Suprapubic skin (tissue), 4 donors: Measurements from ENCODE around the gene COQ7. TPM values are rescaled to one million over a fixed set of nuclear protein-coding genes. Genes with fewer than 3 reads are reported as not detected.

Experiments used
- DNase-seq, 2 donors: peaks; one replicate each; pipeline ENCODE4 v3.0.0-alpha.2; 2019; ENCODE audit warnings: low spot score in 2 of 2
- H3K27ac ChIP-seq: fragments of 200-600 bp; sonication (generic); one replicate; pipeline ENCODE4 v1.5.1; 2019
- H3K27me3 ChIP-seq: fragments of 200-600 bp; sonication (generic); one replicate; pipeline ENCODE4 v1.5.1; 2019
- H3K36me3 ChIP-seq: fragments of 200-600 bp; sonication (generic); one replicate; pipeline ENCODE4 v1.5.1; 2019
- H3K4me1 ChIP-seq: fragments of 200-600 bp; sonication (generic); one replicate; pipeline ENCODE4 v1.5.1; 2019
- H3K4me3 ChIP-seq: fragments of 200-600 bp; sonication (generic); one replicate; pipeline ENCODE4 v1.5.1; 2019; ENCODE audit warnings: mild to moderate bottlenecking
- H3K9me3 ChIP-seq: fragments of 200-600 bp; sonication (generic); one replicate; pipeline ENCODE4 v1.5.1; 2019
- EP300 ChIP-seq: sonication (generic); formaldehyde crosslinking; IDR thresholded peaks from one replicate; pipeline ENCODE4 v1.6.1; 2017; ENCODE audit warnings: antibody characterized with exemption
- POLR2A ChIP-seq, 2 donors: fragments of 450-650 bp; IDR thresholded peaks; one replicate each; pipeline ENCODE4 v1.6.1; 2017; ENCODE audit warnings: antibody characterized with exemption in 2 of 2, mild to moderate bottlenecking in 2 of 2, moderate library complexity in 2 of 2
- POLR2AphosphoS5 ChIP-seq, 3 donors: sonication (generic); formaldehyde crosslinking; IDR thresholded peaks; one replicate each; pipeline ENCODE4 v1.6.1; 2017; ENCODE audit warnings: antibody characterized with exemption in 3 of 3
- WGBS: methylation state at CpG from one replicate; pipeline ENCODE4 v1.1.5; 2018; 5-methylcytosine and 5-hydroxymethylcytosine counted together
- total RNA-seq, 4 donors: library from RNA; depleted of rRNA; stranded (reverse); fragments of >200 nt; gene quantifications; one replicate each; pipeline ENCODE4 v1.1.0, GENCODE V29; 2016
- TF ChIP-seq, protein P1 (sequence below), 2 donors: fragments of 200-600 bp in 1 of 2; fragments of 450-650 bp in 1 of 2; sonication (generic) in 1 of 2; IDR thresholded peaks; one replicate each; pipeline ENCODE4 v1.5.1; 2016 to 2019; ENCODE audit warnings: antibody characterized with exemption in 2 of 2, mild to moderate bottlenecking in 1 of 2, moderate library complexity in 1 of 2

The COQ7 gene
- total RNA-seq, 4 donors from 2014 or later: 7.6 to 19.2 (median 12.0) TPM

DNA sequence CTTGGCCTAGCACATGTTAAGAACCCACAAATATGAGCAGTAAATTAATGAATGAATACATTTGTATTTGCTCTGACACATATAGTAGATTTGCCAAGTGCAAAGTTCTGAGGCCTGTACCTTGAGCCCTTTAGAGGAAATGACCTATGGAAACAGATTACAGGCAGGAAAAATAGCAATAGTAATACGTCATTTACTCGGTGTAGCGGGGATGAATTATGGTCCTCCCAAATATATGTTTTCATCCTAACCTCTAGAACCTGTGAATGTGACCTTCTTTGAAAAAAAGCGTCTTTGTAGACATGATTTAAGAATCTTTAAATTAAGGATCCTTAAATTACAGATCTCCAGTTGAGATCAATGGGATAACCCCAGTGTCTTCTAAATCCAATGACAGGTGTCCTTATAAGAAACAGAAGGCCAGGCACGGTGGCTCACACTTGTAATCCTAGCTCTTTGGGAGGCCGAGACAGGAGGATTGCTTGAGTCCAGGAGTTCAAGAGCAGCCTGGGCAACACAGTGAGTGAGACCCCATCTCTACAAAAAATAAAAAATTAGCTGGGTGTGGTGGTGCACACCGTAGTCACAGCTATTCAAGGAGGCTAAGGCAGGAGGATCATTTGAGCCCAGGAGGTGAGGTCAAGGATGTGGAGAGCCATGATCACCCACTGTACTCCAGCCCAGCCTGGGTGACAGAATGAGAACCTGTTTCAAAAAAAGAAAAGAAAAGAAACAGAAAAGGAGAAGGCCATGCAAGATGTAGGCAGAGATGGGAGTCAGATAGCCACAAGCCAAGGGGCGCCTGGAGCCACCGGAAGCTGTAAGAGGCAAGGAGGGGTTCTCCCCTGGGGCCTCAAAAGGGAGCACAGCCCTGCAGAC, 41.2 kb downstream of the COQ7 start:
- TF ChIP-seq EP300 (no peak), POLR2AphosphoS5 (IDR thresholded peaks at IDR 0.05) (no peak), POLR2A (IDR thresholded peaks at IDR 0.05) (no peak)
- TF ChIP-seq, protein P1, sequence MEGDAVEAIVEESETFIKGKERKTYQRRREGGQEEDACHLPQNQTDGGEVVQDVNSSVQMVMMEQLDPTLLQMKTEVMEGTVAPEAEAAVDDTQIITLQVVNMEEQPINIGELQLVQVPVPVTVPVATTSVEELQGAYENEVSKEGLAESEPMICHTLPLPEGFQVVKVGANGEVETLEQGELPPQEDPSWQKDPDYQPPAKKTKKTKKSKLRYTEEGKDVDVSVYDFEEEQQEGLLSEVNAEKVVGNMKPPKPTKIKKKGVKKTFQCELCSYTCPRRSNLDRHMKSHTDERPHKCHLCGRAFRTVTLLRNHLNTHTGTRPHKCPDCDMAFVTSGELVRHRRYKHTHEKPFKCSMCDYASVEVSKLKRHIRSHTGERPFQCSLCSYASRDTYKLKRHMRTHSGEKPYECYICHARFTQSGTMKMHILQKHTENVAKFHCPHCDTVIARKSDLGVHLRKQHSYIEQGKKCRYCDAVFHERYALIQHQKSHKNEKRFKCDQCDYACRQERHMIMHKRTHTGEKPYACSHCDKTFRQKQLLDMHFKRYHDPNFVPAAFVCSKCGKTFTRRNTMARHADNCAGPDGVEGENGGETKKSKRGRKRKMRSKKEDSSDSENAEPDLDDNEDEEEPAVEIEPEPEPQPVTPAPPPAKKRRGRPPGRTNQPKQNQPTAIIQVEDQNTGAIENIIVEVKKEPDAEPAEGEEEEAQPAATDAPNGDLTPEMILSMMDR (IDR thresholded peaks at IDR 0.05): no peak
- Histone ChIP-seq H3K36me3 (no peaks in the 10 kb centered on the region), H3K4me3 (no peak overlapping the region), H3K27me3 (no peaks in the 10 kb centered on the region), H3K9me3 (no peaks in the 10 kb centered on the region), H3K4me1 (peaks cover 12% of the 10 kb centered on the region), H3K27ac (no peak overlapping the region)
- no peak for DNase-seq
- WGBS: 93% methylated on average over 9 of the region's 9 CpGs

DNA sequence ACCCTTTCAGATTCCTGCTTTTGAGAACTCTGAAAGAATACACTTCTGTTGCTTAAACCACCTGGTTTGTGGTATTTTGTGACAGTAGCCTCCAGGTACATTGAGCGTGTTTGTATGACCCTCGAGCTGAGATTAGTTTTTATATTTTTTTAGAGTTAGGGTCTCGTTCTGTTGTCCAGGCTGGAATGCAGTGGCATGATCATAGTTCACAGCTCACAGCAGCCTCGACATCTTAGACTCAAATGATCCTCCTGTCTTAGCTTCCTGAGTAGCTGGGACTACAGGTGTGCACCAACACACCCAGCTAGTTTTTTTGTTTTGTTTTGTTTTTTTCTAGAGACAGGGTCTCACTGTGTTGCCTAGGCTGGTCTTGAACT, 41.9 kb downstream of the COQ7 start:
- peaks cover 13% of the 10 kb centered on the region for H3K4me1 ChIP-seq
- 91% methylated on average over 4 of the region's 4 CpGs for WGBS
- no peak for TF ChIP-seq POLR2AphosphoS5 (IDR thresholded peaks at IDR 0.05)
- no peak for TF ChIP-seq POLR2A (IDR thresholded peaks at IDR 0.05)
- TF ChIP-seq EP300: no peak
- TF ChIP-seq, protein P1 (IDR thresholded peaks at IDR 0.05): no peak
- no peak overlapping the region for H3K4me3 ChIP-seq
- no peak overlapping the region for H3K27ac ChIP-seq
- no peak for DNase-seq
- H3K27me3 ChIP-seq: no peaks in the 10 kb centered on the region
- no peaks in the 10 kb centered on the region for H3K36me3 ChIP-seq
- no peaks in the 10 kb centered on the region for H3K9me3 ChIP-seq

GRCh38 chr16:19110537-19111360, 43.3 kb downstream of the COQ7 start:
- Histone ChIP-seq H3K4me3 (no peak overlapping the region), H3K27me3 (no peaks in the 10 kb centered on the region), H3K4me1 (peaks cover 28% of the 10 kb centered on the region), H3K36me3 (no peaks in the 10 kb centered on the region), H3K27ac (no peak overlapping the region), H3K9me3 (no peaks in the 10 kb centered on the region)
- DNase-seq: no peak
- TF ChIP-seq EP300 (no peak), POLR2AphosphoS5 (IDR thresholded peaks at IDR 0.05) (no peak)
- 71% methylated on average over 4 of the region's 4 CpGs for WGBS

GRCh38 chr16:19112099-19112407, 44.6 kb downstream of the COQ7 start:
- no peaks in the 10 kb centered on the region for H3K9me3 ChIP-seq
- no peak overlapping the region for H3K27ac ChIP-seq
- H3K27me3 ChIP-seq: no peaks in the 10 kb centered on the region
- TF ChIP-seq EP300: no peak
- no peak for TF ChIP-seq POLR2A (IDR thresholded peaks at IDR 0.05)
- TF ChIP-seq, protein P1 (IDR thresholded peaks at IDR 0.05): no peak
- TF ChIP-seq POLR2AphosphoS5 (IDR thresholded peaks at IDR 0.05): no peak
- H3K36me3 ChIP-seq: no peaks in the 10 kb centered on the region
- WGBS: 77% methylated on average over 2 of the region's 2 CpGs
- H3K4me3 ChIP-seq: no peak overlapping the region
- no peak for DNase-seq
- peaks cover 41% of the 10 kb centered on the region for H3K4me1 ChIP-seq

DNA sequence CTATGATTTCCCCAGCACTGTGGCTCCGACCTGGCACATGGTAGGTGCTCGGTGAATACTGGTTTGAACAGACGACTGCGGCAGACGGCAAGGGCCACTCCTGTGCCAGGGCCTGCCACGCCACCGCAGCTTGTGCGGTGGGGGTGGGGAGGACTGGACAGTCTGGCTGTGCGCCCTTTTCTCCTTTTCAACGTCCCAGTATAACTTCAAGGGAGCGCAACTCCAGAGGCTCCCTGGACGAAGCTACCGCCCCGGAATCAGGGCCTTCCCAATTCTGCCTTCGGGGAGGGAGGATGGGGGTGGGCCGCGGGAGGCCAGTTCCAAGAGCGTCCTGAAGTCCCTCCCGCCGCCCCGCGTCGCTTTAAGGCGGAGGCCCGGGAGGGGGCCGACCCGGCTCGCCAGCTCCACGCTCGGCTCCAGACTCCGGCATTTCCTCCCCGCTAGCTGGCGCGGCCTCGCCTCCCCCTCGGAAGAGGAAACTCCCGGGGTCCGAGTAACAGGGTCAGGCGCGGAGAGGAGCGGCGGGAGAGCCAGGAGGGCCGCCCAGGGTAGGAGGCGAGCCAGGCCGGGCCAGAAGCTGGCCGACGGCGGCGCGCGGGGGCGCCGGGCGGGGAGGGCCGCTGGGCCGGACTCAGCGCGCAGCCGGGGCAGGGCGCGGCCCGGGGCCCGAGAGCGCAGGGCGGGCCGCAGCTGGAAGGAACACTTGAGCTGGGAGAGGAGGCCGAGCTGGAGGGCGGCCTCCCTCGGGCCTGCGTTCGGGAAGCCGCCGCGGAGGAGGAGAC, 46.4 kb downstream of the COQ7 start, which contains the start of gene ITPRIPL2:
Gene ITPRIPL2 (plus strand): TSS at position 388 of the 782 bp plus-strand sequence. CDS start 498 bp downstream, outside the sequence.
- Histone ChIP-seq H3K27me3 (no peaks in the 10 kb centered on the region), H3K4me3 (peak within 1 kb of the TSS; percentile 65), H3K4me1 (peaks cover 58% of the 10 kb centered on the region), H3K27ac (peak within 1 kb of the TSS; percentile 96), H3K36me3 (no peaks in the 10 kb centered on the region), H3K9me3 (no peaks in the 10 kb centered on the region)
- peak; percentile 93 for DNase-seq
- 6% methylated on average over 27 of the region's 74 CpGs for WGBS
- TF ChIP-seq POLR2AphosphoS5 (IDR thresholded peaks at IDR 0.05) (peak in 1 of 3 donors; percentile 69), EP300 (no peak), POLR2A (IDR thresholded peaks at IDR 0.05) (peak; percentile 34 to 69)
- TF ChIP-seq, protein P1 (IDR thresholded peaks at IDR 0.05): no peak
